ENCODE results near the gene NARS2.

DNA sequence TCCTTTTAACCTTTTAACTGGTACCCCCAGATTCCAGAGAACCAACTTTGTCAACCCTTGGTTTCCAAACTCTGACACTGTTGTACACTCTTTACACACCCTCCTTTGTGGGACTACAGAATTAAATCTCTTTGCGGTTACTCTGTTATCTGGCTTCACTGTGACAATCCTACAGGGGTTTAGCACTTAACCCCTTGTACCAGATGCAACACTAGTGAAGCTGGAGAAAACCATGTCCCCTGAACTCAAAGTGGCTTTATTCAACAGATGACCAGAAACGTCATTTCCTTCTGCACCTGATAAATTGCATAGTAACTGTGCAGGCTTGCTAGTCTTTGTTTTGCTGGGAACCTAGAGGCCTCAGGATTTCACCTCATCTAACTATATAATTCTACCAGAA lies 151.4 kb downstream of the NARS2 start:
- TF ChIP-seq, protein P1, sequence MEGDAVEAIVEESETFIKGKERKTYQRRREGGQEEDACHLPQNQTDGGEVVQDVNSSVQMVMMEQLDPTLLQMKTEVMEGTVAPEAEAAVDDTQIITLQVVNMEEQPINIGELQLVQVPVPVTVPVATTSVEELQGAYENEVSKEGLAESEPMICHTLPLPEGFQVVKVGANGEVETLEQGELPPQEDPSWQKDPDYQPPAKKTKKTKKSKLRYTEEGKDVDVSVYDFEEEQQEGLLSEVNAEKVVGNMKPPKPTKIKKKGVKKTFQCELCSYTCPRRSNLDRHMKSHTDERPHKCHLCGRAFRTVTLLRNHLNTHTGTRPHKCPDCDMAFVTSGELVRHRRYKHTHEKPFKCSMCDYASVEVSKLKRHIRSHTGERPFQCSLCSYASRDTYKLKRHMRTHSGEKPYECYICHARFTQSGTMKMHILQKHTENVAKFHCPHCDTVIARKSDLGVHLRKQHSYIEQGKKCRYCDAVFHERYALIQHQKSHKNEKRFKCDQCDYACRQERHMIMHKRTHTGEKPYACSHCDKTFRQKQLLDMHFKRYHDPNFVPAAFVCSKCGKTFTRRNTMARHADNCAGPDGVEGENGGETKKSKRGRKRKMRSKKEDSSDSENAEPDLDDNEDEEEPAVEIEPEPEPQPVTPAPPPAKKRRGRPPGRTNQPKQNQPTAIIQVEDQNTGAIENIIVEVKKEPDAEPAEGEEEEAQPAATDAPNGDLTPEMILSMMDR (conservative IDR thresholded peaks at IDR 0.05 in 1 of 2, IDR thresholded peaks at IDR 0.05 in 1 of 2; ENCODE audit: low read depth in 1 of 2, low read length in 2 of 2) = no peak
- TF ChIP-seq EZH2 (IDR thresholded peaks at IDR 0.05; ENCODE audit: low read length, missing control alignments) = no peak

Data from fibroblast of lung (primary cell).